NCI-H1417 treated with DMSO at 0.1 percent for 48 hours (cell line): Measurements from ENCODE around the gene EPM2A.
"Not testable (repeated sequence)": the region's sequence is repeated elsewhere in the genome, so short reads cannot be mapped to it uniquely, and the experiment has no call there.

Source experiments
- DNase-seq: peaks from one replicate; lab custom pipeline; 2025; lab: John Stamatoyannopoulos, UW

EPM2A gene

GRCh38 chr6:145729887-145730286 lies 5.4 kb downstream of the EPM2A start:
- no peak for DNase-seq

- DNase-seq: no peak
Measured at GRCh38 chr6:145728444-145729385, 6.6 kb downstream of the EPM2A start.

- no peak for DNase-seq
Measured at GRCh38 chr6:145727817-145728388, 7.4 kb downstream of the EPM2A start.

- DNase-seq: no peak
Measured at GRCh38 chr6:145725570-145725969, 9.8 kb downstream of the EPM2A start.

- DNase-seq: no peak
Measured at GRCh38 chr6:145723646-145724045, 11.7 kb downstream of the EPM2A start.

GRCh38 chr6:145722190-145722589 lies 13.1 kb downstream of the EPM2A start:
- no peak for DNase-seq

GRCh38 chr6:145721144-145721543 lies 14.2 kb downstream of the EPM2A start:
- DNase-seq: no peak

GRCh38 chr6:145715426-145715825 lies 19.9 kb downstream of the EPM2A start:
- no peak for DNase-seq

- no peak for DNase-seq
Measured at GRCh38 chr6:145714731-145715130, 20.6 kb downstream of the EPM2A start.

GRCh38 chr6:145713773-145714172 lies 21.5 kb downstream of the EPM2A start:
- no peak for DNase-seq

GRCh38 chr6:145711372-145711771 lies 23.9 kb downstream of the EPM2A start:
- DNase-seq: no peak

- no peak for DNase-seq
Measured at GRCh38 chr6:145707397-145707796, 27.9 kb downstream of the EPM2A start.

GRCh38 chr6:145705561-145705960 lies 29.8 kb downstream of the EPM2A start:
- DNase-seq: no peak

GRCh38 chr6:145704143-145704781 lies 31.1 kb downstream of the EPM2A start:
- no peak for DNase-seq

- no peak for DNase-seq
Measured at GRCh38 chr6:145699462-145699861, 35.9 kb downstream of the EPM2A start.

GRCh38 chr6:145697401-145697800 lies 37.9 kb downstream of the EPM2A start:
- not testable (repeated sequence) for DNase-seq

- no peak for DNase-seq
Measured at GRCh38 chr6:145694083-145694737, 41.1 kb downstream of the EPM2A start.

- no peak for DNase-seq
Measured at GRCh38 chr6:145690969-145691368, 44.4 kb downstream of the EPM2A start.

GRCh38 chr6:145689529-145689928 lies 45.8 kb downstream of the EPM2A start:
- DNase-seq: no peak

GRCh38 chr6:145688493-145688905 lies 46.8 kb downstream of the EPM2A start:
- DNase-seq: no peak

- no peak for DNase-seq
Measured at GRCh38 chr6:145685932-145686331, 49.4 kb downstream of the EPM2A start.

- no peak for DNase-seq
Measured at GRCh38 chr6:145681965-145682364, 53.4 kb downstream of the EPM2A start.
